ENCODE measurements around the gene PPP2R3B. TPM values are rescaled to one million over a fixed set of nuclear protein-coding genes. Genes with fewer than 3 reads are reported as not detected.

Gene PPP2R3B
- total RNA-seq, 1 donor from 2014 or later = 38.3 TPM

DNA sequence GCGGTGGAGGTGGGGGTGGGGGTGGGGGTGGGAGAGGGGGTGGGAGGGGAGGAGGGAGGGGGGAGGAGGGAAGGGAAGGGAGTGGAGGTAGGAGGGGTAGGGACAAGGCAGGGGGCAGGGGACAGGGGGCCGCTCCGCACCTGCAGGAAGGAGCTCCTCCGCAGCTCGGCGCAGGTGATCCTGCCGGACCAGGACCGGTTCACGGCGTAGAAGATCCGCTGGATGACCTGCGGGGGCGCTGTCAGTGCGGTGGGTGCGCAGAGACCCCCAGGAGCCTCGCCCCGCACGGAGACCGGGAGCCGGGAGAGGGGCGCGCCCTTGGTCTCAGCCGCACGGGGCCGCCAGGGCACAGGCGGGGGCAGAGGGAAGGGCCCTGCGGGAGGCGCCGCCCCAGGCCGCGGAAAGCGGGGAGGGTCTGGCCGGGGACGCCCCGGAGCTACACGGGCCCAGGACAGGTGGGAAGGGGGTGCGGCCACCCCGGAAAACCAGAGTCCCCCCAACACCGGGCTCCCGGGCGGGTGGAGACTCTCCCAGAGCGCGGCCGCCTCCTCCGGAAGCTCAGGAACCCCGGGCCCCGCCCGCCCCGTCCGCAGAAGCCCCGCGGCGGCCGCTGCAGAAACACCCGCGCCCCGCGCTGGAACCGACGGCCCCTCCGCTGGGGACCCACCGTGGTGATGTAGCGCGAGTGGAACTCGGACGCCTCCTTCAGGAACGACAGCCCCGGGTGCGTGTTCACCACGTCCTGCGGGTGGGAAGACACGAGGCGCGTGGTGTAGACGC is 40.5 kb downstream of the PPP2R3B start:
- H3K4me3 ChIP-seq (ENCODE audit: low read depth, low read length) = no peak overlapping the region
- TF ChIP-seq, protein P1, sequence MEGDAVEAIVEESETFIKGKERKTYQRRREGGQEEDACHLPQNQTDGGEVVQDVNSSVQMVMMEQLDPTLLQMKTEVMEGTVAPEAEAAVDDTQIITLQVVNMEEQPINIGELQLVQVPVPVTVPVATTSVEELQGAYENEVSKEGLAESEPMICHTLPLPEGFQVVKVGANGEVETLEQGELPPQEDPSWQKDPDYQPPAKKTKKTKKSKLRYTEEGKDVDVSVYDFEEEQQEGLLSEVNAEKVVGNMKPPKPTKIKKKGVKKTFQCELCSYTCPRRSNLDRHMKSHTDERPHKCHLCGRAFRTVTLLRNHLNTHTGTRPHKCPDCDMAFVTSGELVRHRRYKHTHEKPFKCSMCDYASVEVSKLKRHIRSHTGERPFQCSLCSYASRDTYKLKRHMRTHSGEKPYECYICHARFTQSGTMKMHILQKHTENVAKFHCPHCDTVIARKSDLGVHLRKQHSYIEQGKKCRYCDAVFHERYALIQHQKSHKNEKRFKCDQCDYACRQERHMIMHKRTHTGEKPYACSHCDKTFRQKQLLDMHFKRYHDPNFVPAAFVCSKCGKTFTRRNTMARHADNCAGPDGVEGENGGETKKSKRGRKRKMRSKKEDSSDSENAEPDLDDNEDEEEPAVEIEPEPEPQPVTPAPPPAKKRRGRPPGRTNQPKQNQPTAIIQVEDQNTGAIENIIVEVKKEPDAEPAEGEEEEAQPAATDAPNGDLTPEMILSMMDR (conservative IDR thresholded peaks at IDR 0.05; ENCODE audit: low read depth, low read length) = no peak
- DNase-seq (ENCODE audit: low read depth) = no peak

DNA sequence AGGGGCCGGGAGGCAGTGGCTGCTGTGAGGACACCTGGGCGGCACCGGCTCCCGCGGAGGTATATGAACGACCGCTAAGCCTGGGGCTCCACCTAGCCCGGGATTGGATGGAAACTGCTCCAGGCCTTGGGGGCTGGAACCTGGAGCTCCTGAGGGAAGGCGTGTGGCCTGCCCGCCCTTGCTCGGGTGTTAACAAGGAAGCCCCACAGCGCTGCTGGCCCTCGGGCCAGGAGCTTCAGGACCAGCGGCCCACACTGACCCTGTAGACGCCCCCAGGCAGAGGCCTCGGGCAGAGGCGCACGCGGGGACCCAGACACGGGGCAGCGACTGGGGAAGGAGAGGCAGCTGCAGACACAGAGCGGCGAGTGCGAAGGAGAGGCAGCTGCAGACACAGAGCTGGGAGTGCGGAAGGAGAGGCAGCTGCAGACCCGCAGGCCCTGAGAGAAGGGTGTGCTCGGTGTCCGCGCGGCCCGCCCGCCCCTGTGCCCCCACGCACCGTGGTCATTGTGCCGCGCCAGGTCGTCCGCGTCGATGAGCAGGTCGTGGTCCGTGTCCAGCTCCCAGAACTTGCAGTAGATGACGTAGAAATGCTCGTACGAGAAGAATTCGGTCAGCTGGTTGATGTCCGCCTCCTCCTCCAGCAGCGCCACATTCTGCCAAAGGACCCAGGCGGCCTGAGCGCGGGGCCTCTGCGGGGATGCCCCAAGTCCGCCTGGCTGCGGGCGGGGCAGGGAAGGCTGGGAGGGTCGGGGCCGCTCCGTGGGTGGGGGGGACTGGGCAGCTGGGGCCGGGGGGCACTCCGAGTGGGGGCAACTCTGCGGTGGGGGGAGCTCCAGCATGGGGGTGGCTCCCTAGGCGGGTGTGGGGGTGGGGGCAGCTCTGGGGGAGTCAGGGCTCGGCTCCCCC is 41.4 kb downstream of the PPP2R3B start:
- H3K4me3 ChIP-seq (ENCODE audit: low read depth, low read length) = no peak overlapping the region
- TF ChIP-seq, protein P1 (conservative IDR thresholded peaks at IDR 0.05; ENCODE audit: low read depth, low read length) = no peak

DNA sequence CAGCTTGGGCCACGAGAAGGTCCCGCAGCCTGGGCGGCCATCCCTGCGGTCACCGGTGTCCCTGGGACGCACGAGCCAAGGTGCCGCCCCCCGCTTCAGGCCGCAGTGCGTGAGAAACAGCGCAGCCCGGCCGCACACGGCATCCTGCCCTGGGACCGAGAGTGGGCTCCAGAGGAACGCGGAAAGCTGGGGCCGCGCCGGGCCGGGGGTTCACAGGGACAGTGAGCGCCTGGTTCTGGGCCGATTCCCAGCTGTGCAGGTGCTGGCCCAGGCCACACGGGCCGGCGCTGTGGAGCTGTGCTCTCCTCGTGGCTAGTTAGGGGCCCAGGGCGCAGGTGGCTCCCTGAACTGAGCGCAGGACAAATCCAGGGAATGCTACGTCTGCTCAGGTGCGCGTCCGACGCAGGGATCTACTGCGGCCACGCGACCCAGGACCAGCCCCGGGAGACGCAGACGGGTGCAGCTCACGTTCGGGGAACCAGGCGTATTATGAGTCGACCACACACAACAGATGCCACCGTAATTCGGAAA is 42.3 kb downstream of the PPP2R3B start:
- no peak for DNase-seq (ENCODE audit: low read depth)
- TF ChIP-seq, protein P1 (conservative IDR thresholded peaks at IDR 0.05; ENCODE audit: low read depth, low read length) = no peak
- no peak overlapping the region for H3K4me3 ChIP-seq (ENCODE audit: low read depth, low read length)

More for the DNA sequence above, 41.4 kb downstream of the PPP2R3B start:
- DNase-seq (ENCODE audit: low read depth) = no peak

DNA sequence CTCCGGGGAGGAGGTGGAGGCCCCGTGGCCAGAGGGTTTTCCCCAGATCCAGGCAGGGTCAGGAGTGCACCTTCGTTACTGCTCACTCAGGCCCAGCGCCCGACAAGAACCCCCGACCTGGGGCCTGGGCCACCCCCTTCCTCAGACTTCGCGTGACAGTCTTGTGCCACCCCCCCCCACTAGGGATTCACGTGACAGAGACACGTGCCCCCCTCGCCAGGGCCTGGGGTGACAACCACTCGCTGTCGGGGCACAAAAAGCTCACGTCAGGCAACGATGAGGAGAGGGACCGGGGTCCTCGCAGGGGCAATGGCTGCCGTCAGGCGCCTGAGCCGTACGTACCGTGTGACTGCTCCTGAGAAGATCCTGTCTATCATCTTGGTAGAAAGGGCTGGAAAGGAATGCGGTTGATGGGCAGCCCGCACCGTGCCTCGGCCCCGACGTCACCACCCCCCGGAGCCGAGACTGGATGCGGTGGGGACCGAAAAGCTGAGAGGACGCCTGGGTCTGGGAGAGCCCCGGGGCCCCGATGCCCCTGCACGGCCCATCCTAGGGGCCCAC is 45.1 kb downstream of the PPP2R3B start:
- H3K4me3 ChIP-seq (ENCODE audit: low read depth, low read length) = no peak overlapping the region
- no peak for DNase-seq (ENCODE audit: low read depth)
- TF ChIP-seq, protein P1 (conservative IDR thresholded peaks at IDR 0.05; ENCODE audit: low read depth, low read length) = no peak

DNA sequence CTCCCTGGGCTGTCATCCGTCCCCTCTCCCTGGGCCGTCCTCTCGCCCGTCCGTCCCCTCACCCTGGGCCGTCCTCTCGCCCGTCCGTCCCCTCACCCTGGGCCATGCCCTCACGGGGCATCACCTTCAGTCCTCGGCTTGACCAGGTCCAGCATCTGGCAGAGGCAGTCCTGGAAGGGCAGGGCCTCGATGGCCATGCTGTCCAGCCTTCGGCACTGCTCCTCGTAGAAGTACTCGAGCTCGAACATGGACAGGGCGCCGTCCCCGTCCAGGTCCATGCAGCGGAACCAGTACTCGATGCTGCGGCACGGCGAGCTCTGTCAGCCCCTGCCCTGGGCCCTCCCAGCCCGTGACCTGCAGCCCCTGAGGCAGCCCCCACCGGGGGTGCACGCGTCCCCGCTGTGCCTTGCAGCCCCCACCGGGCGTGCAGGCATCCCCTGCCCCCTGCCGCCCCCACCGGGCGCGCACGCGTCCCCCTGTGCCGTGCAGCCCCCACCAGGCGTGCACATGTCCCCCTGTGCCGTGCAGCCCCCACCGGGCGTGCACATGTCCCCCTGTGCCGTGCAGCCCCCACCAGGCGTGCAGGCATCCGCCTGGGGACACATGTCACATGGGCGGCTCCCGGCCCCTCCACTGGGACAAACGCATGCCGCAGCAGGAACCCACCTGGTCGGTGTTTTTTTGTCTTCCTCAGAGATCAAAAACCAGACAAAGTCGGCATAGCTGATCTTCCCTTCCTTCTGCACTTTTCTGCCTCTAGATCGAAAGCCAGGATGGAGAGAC is 45.9 kb downstream of the PPP2R3B start:
- DNase-seq (ENCODE audit: low read depth) = no peak
- TF ChIP-seq, protein P1 (conservative IDR thresholded peaks at IDR 0.05; ENCODE audit: low read depth, low read length) = no peak
- no peak overlapping the region for H3K4me3 ChIP-seq (ENCODE audit: low read depth, low read length)

DNA sequence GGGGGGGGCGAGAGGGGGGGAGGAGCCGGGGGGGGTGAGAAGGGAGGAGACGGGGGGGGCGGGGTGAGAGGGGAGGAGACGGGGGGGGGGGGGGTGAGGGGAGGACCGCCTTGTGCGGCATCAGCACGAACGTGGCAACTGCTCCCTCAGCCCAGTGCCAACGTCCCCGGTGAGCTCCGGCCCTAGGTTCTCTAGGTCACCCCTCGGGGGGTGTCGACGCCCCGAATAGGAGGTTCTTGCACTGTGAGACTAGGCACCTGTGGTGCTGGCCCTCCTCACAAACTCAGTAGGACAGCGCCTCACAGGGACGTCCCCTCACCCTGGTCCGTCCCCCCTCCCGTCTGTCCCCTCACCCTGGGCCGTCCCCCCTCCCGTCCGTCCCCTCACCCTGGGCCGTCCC is 46.6 kb downstream of the PPP2R3B start:
- no peak for DNase-seq (ENCODE audit: low read depth)
- no peak overlapping the region for H3K4me3 ChIP-seq (ENCODE audit: low read depth, low read length)
- TF ChIP-seq, protein P1 (conservative IDR thresholded peaks at IDR 0.05; ENCODE audit: low read depth, low read length) = no peak
